HG03432 (cell line): Measurements from ENCODE around the gene SLC11A1.

ENCODE experiments used
- ATAC-seq: cut with Tn5 transposase; IDR thresholded peaks from one replicate; pipeline ENCODE4 v1.9.1; 2021; ENCODE audit warnings: mild to moderate bottlenecking, moderate library complexity; ENCODE audit not compliant: unreplicated experiment

The SLC11A1 gene

GRCh38 chr2:218366621-218367414 lies 15.3 kb upstream of the SLC11A1 start:
- no peak for ATAC-seq

DNA sequence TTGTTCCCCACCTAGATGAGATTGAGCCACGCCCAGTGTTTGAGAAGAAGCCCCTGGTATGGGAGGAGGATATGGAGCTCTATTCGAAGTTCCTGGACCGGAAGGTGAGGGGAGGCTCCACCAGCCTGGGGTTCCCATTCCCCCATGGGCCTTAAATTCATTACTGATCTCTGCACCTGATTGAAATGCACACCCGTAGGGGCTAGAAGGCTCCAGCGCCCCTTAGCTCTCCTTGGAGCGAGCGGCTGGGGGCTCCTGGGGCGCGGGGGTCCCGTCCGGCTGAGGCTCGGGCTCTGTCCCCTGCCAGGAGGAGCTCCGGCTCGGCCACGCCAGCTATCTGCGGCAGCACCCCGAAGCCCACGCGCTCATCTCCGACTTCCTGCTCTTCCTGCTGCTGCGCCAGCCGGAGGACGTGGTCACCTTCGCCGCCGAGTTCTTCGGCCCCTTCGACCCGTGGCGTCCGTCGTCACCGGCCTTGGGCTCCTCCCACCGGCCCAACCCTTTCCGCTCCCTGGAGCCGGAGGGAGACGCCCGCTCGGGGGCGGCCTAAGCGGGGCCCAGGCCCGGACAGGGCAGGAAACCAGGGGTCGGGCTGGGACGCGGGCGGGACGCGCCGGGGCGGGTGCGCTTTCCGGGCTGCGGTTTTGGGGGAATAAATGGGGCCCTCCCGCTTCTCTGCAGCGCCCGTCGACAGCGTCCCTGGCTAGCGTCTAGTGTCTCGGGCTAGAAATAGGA lies 14.5 kb upstream of the SLC11A1 start:
- peak; percentile 96 for ATAC-seq

DNA sequence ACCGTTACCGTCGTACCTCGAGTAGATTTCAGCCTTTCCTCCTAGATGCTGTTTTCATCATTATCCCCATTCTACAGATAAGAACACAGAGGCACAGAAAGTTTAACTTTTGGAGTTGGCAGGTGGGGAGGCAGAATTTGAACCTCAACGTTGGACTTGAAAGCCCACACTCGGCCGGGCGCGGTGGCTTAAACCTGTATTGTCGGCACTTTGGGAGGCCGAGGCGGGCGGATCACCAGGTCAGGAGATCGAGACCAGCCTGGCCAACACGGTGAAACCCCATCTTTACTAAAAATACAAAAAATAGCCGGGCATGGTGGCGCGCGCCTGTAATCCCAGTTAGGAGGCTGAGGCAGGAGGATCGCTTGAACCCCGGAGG lies 13.9 kb upstream of the SLC11A1 start:
- ATAC-seq = no peak

GRCh38 chr2:218368621-218369153 lies 13.4 kb upstream of the SLC11A1 start:
- ATAC-seq = no peak

- ATAC-seq = no peak
Observed at GRCh38 chr2:218369330-218369729, 12.7 kb upstream of the SLC11A1 start.

DNA sequence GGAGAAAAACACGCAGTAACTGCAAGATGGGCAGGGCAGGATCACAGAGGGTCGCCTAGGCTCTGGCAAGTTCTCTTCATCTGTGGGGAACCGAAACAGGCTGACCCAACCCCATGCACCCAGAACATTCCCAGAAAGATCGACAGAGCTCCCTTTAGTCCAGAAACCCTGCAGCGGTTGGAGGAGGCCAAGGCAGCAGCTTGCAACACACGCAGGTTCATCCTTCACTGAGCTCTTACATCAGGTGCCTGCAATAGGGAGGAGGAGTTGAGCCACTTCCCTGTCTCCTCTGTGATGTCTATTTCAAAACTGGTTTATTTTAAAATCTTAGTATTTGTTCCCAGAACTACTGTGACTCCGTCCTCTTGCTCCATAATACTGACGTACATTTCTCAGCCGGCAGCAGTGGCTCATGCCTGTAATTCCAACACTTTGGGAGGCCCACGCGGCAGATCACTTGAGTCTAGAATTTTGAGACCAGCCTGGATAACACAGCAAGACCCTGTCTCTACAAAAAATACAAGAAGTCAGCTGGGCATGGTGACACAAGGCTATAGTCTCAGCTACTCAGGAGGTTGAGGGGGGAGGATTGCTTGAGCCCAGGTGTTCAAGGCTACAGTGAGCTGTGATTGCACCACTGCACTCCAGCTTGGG lies 11.5 kb upstream of the SLC11A1 start:
- ATAC-seq = no peak

- no peak for ATAC-seq
Observed at GRCh38 chr2:218371983-218372350, 10.1 kb upstream of the SLC11A1 start.

GRCh38 chr2:218374795-218375194 lies 7.3 kb upstream of the SLC11A1 start:
- no peak for ATAC-seq

- no peak for ATAC-seq
Observed at GRCh38 chr2:218375212-218375611, 6.9 kb upstream of the SLC11A1 start.

DNA sequence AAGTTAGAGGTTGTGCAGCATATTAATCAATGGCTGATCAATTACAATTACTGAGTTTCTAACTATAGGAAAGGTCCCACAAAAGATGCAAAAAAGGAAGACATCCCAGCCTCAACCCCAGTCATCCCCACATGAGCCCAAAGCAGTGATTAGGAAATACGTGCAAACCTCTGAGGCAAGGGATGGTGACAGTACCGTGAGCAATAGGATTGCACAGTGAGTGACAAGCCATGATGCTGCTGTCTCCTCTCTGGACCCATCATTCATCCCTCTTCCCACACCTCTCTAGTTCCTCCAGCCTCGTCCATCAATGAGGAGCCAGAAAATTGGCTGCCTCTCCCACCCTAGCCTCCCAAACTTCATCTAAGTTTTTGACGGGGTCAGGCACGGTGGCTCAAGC lies 4.0 kb upstream of the SLC11A1 start:
- no peak for ATAC-seq

DNA sequence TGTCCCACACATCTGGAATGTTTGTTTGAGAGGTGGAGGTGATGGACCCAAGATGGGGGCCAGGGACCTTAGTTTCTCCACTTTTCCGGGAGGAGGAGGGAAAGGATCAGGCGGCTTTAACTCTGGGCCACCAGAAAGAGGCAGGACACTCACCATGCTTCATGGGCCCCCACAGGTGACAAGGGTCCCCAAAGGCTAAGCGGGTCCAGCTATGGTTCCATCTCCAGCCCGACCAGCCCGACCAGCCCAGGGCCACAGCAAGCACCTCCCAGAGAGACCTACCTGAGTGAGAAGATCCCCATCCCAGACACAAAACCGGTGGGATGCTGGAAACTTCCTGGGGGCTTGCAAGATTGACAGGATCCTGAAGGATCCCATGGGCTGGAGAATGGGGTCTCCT lies 712 bp downstream of the SLC11A1 start:
- ATAC-seq = no peak

- no peak for ATAC-seq
Observed at GRCh38 chr2:218383892-218384519, 1.9 kb downstream of the SLC11A1 start.

DNA sequence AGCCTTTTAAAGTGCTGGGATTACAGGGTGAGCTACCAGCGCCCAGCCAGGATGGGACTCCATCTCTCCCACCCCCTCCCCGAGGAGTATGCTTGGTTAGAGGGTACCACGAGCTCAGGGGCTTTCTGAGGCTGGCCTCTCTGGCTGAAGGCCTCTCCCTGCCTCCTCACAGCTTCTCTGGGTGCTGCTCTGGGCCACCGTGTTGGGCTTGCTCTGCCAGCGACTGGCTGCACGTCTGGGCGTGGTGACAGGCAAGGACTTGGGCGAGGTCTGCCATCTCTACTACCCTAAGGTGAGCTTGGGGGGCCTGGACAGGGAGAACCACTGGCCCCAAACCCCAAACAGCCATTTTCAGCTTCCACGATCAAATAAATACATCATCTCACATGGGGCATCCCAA lies 2.9 kb downstream of the SLC11A1 start:
- no peak for ATAC-seq

GRCh38 chr2:218386505-218387368 lies 4.7 kb downstream of the SLC11A1 start:
- ATAC-seq = no peak

DNA sequence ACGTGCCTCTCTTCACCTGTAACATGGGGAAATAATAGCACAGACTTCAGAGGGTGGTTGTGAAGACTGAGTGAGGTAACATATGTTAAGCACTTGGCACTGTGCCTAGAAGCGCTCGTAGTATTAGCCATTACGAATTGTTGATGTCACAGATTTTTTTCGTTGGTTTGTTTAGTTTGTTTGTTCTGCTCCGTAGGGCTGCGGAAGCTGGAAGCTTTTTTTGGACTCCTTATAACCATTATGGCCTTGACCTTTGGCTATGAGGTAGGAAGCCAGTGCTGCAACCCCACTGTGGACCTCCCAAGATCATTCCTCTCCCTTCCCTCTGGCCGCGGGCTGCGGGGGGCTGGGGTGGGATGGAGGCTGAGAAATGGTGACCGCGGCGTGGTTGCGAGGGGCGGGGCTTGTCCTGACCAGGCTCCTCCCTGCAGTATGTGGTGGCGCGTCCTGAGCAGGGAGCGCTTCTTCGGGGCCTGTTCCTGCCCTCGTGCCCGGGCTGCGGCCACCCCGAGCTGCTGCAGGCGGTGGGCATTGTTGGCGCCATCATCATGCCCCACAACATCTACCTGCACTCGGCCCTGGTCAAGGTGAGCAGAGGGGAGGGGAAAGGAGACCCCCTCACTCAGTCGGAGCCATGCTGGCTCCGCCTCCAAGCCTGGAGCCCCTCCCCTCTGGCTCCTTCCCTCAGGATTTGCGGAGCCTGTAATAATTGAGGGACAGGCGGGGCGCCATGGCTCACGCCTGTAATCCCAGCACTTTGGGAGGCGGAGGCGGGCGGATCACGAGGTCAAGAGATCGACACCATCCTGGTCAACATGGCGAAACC lies 5.5 kb downstream of the SLC11A1 start:
- ATAC-seq = no peak

GRCh38 chr2:218389333-218390150 lies 7.5 kb downstream of the SLC11A1 start:
- no peak for ATAC-seq

DNA sequence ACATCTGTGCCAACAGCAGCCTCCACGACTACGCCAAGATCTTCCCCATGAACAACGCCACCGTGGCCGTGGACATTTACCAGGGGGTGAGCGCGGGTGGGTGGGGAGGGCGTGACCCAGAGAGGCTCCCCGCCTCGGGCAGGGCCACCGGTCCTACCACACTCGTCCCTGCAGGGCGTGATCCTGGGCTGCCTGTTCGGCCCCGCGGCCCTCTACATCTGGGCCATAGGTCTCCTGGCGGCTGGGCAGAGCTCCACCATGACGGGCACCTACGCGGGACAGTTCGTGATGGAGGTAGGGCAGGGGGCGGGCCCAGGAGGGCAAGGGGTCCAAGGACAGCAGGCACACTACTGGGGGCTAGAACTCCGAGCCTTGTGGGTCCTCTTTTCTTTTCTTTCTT lies 9.1 kb downstream of the SLC11A1 start:
- no peak for ATAC-seq

- ATAC-seq = no peak
Observed at GRCh38 chr2:218392459-218392858, 10.4 kb downstream of the SLC11A1 start.
